Neural cell (in vitro differentiated cells): ENCODE results near the gene SPRED1.

Experiments
- CTCF ChIP-seq: fragments of 450-650 bp; IDR thresholded peaks from 2 replicates; pipeline ENCODE4 v1.5.1; 2014; ENCODE audit warnings: antibody characterized with exemption, mild to moderate bottlenecking, moderate library complexity; ENCODE audit not compliant: poor library complexity, severe bottlenecking
- EZH2 ChIP-seq: fragments of 200-600, 300-800 bp; shearing (Covaris generic), sonication (generic); IDR thresholded peaks from 2 replicates; pipeline ENCODE4 v1.6.1; 2014; ENCODE audit warnings: antibody characterized with exemption, low read length, borderline replicate concordance, mild to moderate bottlenecking; ENCODE audit not compliant: insufficient read depth, poor library complexity, severe bottlenecking
- POLR2AphosphoS5 ChIP-seq: IDR thresholded peaks from 2 replicates; pipeline ENCODE4 v1.6.1; 2012
- REST ChIP-seq: IDR thresholded peaks from 2 replicates; pipeline ENCODE4 v1.6.1; 2012; ENCODE audit warnings: borderline replicate concordance

GRCh38 chr15:38374556-38374955 is 121.9 kb downstream of the SPRED1 start:
- TF ChIP-seq CTCF (no peak), POLR2AphosphoS5 (no peak), REST (no peak), EZH2 (no peak)
